Left kidney (tissue), 2 donors: Measurements from ENCODE around the gene SLAMF6. TPM values are rescaled to one million over a fixed set of nuclear protein-coding genes. Genes with fewer than 3 reads are reported as not detected.
A peak's percentile ranks its signal among the peaks of the same experiment; 100 is the strongest.
"Not testable (repeated sequence)": the region's sequence is repeated elsewhere in the genome, so short reads cannot be mapped to it uniquely, and the experiment has no call there.

ENCODE experiments used
- DNase-seq: peaks from one replicate; pipeline ENCODE4 v3.0.0-alpha.2; 2013
- polyA plus RNA-seq: library from polyadenylated mRNA; unstranded; fragments of 120-200 nt; gene quantifications from one replicate; pipeline ENCODE4 v1.2.1, GENCODE V29; 2013; ENCODE audit not compliant: insufficient read length

SLAMF6 gene
- polyA plus RNA-seq, 1 donor = 0.13 TPM

- DNase-seq = peak; percentile 14
Observed at GRCh38 chr1:160542303-160542945, 19.4 kb upstream of the SLAMF6 start.

- no peak for DNase-seq
Observed at GRCh38 chr1:160541622-160542302, 18.7 kb upstream of the SLAMF6 start.

- no peak for DNase-seq
Observed at GRCh38 chr1:160540859-160541233, 17.8 kb upstream of the SLAMF6 start.

- DNase-seq = no peak
Observed at GRCh38 chr1:160539990-160540858, 17.2 kb upstream of the SLAMF6 start.

DNA sequence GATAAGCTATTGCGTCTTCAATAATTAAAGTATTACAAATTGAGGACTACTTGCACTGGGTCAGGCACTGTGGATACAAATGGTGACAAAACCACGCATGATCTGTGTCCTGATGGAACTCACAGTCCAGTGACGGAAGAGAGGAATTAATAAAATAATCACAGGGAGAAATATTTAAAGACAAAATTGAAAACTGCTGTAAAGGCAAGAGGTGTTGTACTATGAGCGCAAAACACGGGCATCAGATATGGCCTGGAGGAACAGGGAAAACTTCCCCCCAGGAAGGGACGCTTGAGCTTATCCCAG is 16.6 kb upstream of the SLAMF6 start:
- DNase-seq = no peak

- DNase-seq = no peak
Observed at GRCh38 chr1:160538985-160539651, 16.1 kb upstream of the SLAMF6 start.

DNA sequence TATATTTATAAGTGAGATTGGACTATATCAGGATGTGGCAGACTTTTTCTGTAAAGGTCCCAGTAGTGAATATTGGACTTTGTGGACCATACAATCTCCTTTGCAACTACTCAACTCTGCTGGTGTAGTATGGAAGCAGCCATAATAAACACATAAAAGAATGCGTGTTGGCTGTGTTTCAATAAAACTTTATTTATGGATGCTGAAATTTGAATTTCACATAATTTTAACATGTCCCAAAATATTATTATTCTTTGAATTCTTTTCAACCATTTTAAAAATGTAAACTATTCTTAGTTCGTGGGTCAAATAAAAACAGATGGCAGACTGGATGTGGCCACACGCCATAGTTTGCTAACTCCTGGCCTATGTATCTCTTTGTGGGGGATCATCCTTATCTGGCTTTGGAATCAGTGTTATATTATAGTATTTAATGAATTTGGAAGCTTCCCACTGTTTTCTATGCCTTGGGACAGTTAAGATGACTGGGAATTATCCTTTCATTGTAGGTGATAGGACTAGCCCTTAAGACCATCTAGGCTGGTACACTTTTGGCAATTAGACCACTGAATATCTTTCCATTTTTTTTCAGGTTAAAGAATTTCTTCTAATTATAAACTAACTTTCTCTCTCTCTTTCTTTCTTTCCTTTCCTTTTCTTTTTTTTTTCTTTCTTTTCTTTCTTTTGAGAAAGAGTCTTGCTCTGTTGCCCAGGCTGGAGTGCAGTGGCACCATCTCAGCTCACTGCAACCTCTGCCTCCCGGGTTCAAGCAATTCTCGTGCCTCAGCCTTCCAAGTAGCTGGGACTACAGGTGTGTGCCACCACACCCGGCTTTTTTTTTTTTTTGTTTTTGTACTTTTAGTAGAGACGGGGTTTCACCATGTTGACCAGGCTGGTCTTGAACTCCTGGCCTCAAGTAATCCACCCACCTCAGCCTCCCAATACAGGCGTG is 14.9 kb upstream of the SLAMF6 start:
- DNase-seq = no peak

GRCh38 chr1:160534823-160535605 is 12.0 kb upstream of the SLAMF6 start:
- no peak for DNase-seq

DNA sequence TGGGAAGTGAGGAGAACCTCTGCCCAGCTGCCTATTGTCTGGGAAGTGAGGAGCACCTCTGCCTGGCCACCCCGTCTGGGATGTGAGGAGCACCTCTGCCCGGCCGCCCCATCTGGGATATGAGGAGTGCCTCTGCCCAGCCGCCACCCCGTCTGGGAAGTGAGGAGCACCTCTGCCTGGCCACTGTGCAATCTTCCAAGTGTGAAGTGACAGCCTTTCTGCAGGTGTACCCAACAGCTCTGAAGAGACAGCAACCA is 9.4 kb upstream of the SLAMF6 start:
- not testable (repeated sequence) for DNase-seq

GRCh38 chr1:160531809-160532556 is 8.9 kb upstream of the SLAMF6 start:
- DNase-seq = not testable (repeated sequence)

DNA sequence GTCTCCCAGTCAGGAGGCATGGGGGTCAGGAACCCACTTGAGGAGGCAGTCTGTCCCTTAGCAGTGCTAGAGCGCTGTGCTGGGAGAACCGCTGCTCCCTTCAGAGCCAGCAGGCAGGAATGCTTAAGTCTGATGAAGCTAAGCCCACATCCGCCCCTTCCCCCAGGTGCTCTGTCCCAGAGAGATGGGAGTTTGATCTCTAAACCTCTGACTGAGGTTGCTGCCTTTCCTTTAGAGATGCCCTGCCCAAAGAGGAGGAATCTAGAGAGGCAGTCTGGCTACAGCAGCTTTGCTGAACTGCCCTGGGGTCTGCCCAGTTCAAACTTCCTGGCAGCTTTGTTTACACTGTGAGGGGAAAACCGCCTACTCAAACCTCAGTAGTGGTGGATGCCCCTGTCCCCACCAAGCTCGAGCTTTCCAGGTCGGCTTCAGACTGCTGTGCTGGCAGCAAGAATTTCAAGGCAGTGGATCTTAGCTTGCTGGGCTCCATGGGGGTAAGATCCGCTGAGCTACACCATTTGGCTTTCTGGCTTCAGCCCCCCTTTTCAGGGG is 6.4 kb upstream of the SLAMF6 start:
- DNase-seq = not testable (repeated sequence)

DNA sequence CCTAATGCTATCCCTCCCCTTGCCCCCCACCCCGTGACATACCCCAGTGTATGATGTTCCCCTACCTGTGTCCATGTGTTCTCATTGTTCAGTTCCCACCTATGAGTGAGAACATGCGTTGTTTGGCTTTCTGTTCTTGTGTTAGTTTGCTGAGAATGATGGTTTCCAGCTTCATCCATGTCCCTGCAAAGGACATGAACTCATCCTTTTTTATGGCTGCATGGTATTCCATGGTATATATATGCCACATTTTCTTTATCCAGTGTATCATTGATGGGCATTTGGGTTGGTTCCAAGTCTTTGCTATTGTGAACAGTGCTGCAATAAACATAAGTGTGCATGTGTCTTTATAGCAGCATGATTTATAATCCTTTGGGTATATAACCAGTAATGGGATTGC is 734 bp upstream of the SLAMF6 start:
- not testable (repeated sequence) for DNase-seq

DNA sequence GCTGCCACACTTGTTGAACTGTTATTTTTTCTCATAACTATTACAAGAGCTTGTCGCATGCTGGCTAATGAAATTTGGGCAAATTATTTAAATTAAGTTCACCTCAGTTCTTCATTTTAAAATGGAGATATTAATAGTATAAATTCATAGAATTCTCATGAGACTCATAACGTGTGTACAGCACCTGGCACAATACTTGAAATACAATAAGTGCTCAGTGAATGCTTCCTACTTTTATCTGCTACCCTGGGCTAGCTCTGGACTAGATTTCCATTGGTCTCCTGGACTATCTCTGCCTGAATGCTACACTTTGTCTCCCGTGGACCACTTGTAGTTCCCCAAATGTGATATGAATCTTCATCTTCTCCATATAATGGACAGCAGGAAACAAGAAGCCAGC is 919 bp downstream of the SLAMF6 start:
- DNase-seq = no peak

GRCh38 chr1:160521554-160521953 is 1.5 kb downstream of the SLAMF6 start:
- no peak for DNase-seq

DNA sequence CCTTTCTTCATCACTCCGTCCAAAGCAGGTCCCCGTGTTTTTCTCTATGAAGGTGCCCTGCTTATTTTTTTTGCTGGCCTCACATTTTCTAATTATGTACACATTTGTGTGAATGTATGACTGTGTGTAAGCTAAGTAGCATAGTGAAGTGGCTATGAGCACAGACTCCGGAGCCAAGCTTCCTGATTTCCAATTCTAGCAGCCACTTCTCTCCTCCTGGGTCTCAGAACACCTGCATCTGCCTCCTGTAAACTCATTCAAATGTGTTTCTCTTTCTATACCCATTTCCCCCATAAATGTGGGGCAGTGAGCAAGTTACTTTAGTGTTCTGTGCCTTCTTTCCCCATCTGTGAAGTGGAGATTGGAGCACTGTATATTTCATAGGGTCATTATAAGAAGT is 2.1 kb downstream of the SLAMF6 start:
- DNase-seq = no peak

DNA sequence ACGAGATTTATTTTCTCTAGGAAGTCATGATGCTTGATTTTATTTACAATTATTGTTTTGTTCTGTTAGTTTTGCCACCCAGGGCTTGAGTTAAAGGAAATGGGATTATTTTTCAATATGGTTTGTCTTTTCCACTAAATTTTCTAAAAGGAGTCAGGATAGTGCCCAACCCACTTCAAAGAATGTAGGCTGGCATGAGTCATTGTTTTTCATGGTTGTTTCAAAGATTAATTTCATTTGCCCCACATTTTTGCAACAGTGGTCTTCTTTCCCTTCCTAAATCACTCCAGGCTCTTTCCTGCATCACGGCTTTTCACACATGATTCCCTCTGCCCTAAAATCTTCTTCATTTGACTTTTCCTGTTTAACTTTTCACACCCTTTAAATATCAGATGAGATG is 2.5 kb downstream of the SLAMF6 start:
- DNase-seq = no peak

DNA sequence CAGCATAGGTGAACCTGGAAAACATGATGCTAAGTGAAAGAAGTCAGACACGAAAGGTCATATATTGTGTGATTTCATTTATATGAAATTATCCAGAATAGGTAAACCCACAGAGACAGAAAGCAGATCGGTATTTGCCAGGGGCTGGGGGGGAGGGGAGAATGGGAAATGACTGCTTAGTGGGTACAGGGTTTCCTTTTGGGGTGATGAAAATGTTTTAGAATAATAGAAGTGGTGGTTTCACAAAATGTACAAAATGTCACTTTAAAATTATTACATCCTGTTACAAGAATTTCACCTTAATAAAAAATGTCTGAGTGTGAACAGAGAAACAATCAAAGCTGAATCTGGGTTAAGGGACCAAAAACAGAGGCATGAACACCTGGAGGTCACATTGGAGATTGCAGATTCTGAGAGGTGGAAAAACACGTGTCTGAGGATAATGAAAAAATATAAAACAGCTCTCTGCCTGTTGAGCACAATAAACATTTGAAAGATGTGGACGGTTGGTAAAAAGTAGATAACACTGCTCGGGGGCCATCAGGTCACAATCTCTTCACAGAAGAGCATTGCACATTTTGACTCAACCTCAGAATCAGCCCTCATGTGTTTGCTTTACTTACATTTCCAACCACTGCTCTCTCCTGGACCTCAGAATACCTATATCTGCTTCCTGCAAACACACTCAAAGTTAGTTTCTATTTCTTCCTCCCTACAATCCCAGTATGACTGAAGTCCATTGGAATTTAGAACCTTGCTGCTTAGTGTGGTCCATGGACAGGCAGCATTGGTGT is 3.2 kb downstream of the SLAMF6 start:
- no peak for DNase-seq

- not testable (repeated sequence) for DNase-seq
Observed at GRCh38 chr1:160517519-160517918, 5.5 kb downstream of the SLAMF6 start.

GRCh38 chr1:160515908-160516307 is 7.1 kb downstream of the SLAMF6 start:
- DNase-seq = not testable (repeated sequence)
